HG02571 (cell line): ENCODE measurements around the gene N4BP2.
A peak's percentile ranks its signal among the peaks of the same experiment; 100 is the strongest.

Experiments
- ATAC-seq: cut with Tn5 transposase; IDR thresholded peaks from one replicate; pipeline ENCODE4 v1.9.1; 2021; ENCODE audit warnings: mild to moderate bottlenecking, moderate library complexity; ENCODE audit not compliant: unreplicated experiment

The N4BP2 gene

GRCh38 chr4:40190465-40190864 is 133.8 kb downstream of the N4BP2 start:
- no peak for ATAC-seq

DNA sequence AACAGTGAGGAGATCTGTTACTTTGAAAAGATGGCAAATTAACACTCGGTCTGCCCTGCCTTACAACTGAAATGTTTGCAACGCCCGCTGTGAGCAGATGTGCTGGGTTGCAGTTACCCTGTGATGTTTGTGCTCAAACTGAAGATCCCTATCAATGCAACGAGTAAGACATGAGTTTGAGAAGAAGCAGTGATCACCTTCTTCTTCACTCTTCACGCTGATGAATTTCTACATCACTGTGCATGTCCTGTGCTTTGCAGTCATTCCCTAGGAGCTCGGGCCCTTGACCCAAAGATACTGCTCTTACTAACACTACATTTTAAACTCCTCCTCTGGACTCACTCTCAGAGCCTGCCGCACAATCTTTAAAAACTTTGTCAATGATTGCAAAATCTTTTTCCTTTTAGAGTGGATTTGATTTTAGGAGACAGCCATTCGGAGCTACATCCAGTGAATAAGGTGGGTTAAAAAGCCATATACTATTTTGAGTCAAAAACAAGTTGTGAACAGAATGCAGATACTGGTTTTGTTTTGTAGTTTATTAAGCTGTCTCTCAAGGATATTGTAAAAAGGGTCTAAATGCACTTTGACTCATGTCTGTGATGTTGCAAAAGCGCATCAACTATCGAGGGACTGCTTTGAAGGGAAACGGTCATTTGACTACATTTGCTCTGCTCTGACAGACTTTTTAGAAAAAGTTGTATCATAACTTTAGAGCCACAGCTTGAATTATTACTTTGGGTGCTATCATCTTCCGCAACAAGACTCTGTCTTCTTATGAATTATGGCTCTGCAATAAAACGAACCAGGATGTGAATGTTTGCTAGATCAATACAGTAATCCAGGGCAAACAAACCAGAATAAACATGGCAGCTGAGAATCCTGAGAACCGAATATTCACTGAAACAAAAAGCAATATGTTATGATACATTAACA is 134.5 kb downstream of the N4BP2 start:
- ATAC-seq: no peak

- ATAC-seq: peak; percentile 37
Observed at GRCh38 chr4:40192114-40193015, 135.7 kb downstream of the N4BP2 start.

GRCh38 chr4:40193016-40193571 is 136.4 kb downstream of the N4BP2 start:
- ATAC-seq: peak; percentile 27

GRCh38 chr4:40193578-40193977 is 136.9 kb downstream of the N4BP2 start:
- no peak for ATAC-seq

DNA sequence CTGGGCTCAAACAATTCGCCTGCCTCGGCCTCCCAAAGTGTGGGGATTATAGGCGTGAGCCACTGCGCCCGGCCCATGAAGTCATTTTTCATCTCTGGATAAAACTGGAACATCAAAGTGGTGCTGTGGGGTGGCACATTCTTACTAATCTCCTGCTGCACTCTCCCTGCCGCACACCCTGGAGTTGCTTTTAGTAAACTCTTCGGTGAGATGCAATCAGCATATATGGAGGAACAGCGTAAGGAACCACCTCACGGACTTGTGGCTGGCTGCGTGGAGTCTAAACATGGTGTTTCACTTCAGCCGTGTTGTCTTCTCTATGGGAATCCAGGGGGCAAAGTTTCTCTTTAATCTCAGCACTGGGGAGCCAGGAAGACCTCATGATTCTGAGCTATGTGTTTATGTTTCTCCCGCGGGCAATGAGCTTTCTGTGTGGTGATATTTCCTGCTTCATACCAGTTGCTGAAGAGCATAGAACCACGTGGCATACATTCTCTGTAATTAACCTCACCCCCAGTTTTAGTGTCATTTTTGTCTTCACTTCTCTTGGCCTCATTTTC is 138.0 kb downstream of the N4BP2 start:
- ATAC-seq: no peak

DNA sequence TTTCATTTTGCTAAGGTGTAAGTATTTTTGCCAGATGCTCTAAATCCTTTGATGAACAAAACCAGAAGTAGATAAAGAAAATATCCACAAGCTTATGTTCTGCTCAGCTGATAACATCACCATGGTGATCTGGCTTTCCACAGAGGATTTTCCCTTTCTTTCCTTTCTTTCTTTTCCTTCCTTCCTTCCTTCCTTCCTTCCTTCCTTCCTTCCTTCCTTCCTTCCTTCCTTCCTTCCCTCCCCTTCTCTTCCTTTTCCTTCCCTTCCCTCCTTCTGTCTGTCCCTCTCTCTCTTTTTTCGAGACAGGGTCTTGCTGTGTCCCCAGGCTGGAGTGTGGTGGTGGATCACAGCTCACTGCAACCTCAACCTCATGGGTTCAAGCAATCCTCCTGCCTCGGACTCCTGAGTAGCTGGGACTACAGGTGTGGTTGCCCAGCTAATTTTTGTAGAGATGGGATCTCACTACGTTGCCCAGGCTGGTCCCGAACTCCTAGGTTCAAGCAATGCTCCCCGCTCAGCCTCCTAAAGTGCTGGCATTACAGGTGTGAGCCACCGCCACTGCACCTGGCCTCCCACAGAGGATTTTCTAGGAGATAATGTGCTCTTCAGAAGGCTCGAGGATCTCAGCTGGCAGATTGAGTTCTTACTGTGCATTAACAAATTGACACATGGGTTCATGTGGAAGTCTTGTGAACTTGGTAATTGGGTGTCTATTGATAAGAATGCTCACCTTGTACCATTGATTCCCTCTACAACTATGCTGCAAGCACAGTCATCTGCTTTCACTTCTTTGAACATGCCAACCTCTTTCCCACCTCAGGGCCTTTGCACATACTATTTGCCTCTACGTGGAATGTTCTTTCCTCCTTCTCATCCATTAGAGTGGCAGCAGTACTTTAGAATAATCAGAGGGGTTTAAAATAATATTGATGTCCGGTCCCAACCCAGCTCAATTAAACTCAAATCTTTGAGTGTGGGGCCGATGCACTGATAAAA is 138.8 kb downstream of the N4BP2 start:
- no peak for ATAC-seq

GRCh38 chr4:40196272-40196671 is 139.6 kb downstream of the N4BP2 start:
- ATAC-seq: no peak

DNA sequence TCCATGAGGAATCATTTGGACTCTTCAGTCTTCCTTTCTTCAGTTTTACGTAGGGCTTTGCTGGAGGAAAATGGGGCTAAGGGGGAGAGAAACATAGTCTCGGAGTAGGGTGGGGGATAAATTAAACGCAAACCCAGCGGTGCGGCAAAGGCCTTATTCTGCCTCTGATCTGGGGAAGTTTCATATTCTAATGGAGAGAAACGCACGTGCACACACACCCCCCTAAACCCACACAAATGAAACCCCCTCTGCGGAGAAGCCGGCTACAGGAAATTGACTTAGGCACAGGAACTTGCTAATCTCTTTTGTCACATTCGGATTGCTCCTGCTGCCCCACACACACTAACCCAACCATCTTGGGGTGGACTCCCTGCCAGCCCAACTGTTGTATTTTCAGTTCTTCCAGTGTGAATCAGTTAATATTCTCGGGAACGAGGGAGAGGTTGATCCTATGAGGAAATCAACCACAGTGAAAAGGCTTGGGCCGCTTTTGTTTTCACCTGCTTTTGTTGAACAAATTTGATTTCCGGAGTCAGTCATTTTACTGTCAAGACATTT is 140.2 kb downstream of the N4BP2 start, which contains the start of gene RHOH:
Gene RHOH, plus strand, starts transcription at position 308 of the 558 bp plus-strand sequence. CDS start 46,356 bp downstream, outside the sequence.
- no peak for ATAC-seq

GRCh38 chr4:40197879-40198689 is 141.4 kb downstream of the N4BP2 start:
- no peak for ATAC-seq

- no peak for ATAC-seq
Observed at GRCh38 chr4:40199179-40199670, 142.6 kb downstream of the N4BP2 start.

DNA sequence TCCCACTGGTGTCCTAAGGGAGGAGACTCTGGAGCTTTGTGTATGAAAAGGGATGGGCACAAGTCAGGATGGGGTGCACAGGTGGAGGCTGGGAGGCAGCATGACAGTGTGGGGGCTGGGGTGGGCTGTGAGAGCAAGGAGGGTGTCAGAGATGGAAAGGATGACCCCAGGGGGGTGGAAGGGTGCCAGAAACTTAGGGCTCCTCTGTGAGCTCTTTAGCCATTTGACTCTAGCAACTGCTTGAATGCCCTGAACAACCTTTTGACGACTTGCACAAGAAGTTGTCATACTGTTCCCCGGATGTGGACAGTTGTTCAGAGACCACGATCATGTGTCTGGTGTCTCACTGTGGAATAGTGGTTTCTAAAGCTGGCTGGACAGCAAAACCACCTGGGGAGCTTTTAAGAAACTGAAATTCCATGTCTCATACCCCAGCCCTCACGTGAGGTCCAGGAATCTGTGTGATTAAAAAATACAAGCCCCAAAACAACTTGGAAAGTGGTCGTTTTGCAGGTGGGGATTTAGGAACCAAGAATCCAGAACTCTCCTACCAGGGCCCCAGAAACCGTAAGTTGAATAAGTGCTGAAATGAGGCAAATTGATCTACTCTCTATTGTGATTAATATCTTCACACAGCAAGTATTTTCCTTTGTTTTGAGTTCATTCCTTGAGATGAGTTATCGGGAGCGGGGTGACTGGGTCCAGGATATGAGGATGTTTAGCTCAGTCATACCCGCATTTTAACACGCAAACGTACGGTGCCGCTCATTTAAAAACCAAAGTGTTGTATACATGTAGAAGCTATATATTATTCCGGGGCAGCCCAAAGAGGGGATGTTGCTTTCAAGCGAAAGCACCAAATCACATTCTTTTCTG is 143.6 kb downstream of the N4BP2 start:
- ATAC-seq: peak; percentile 44

- ATAC-seq: no peak
Observed at GRCh38 chr4:40200875-40201801, 144.5 kb downstream of the N4BP2 start.

GRCh38 chr4:40201898-40202297 is 145.2 kb downstream of the N4BP2 start:
- ATAC-seq: no peak

- no peak for ATAC-seq
Observed at GRCh38 chr4:40202474-40202873, 145.8 kb downstream of the N4BP2 start.
